ENCODE measurements around the gene SLC41A3. TPM values are rescaled to one million over a fixed set of nuclear protein-coding genes. Genes with fewer than 3 reads are reported as not detected.

SLC41A3 gene
- total RNA-seq, 1 experiment from 2014 or later, result 41.3 TPM

DNA sequence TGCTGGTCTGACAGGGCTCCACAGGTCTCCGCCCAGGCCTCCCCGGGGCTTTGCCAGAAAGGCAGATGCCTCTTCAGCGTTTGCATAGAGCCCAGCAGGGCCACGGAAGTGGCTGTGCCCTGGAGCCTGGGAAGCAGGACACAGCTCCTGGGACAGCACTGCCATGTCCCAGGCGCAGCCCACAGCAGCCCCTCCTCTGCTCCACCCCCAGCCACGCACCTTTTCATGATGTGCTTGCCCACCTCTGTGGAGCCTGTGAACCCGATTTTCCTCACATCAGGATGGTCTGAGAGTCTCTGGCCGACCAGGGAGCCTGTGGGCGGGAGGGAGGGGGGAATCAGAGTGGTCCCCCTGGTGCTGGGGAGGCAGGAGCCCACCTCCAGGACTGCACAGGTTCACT is 33.9 kb upstream of the SLC41A3 start:
- Histone ChIP-seq H3K36me3 (ENCODE audit: control insufficient read depth, insufficient read depth, low read length) (no peaks in the 10 kb centered on the region), H3K4me3 (ENCODE audit: low read depth, low read length) (no peak overlapping the region), H3K27me3 (replicated peaks; ENCODE audit: control insufficient read depth, insufficient read depth, low read length) (no peaks in the 10 kb centered on the region), H3K9me3 (no peaks in the 10 kb centered on the region), H3K4me1 (peaks cover 4% of the 10 kb centered on the region; the same call in 1 of the 2 replicates)
- Mint-ChIP-seq H3K36me3 (ENCODE audit: insufficient read depth, unreplicated experiment) (no peaks in the 10 kb centered on the region), H3K27me3 (ENCODE audit: insufficient read depth, unreplicated experiment) (peaks cover 12% of the 10 kb centered on the region), H3K9me3 (ENCODE audit: unreplicated experiment) (peaks cover 9% of the 10 kb centered on the region), H3K27ac (ENCODE audit: unreplicated experiment) (no peak overlapping the region), H3K4me1 (ENCODE audit: low read depth, unreplicated experiment) (peaks cover 10% of the 10 kb centered on the region), H3K4me3 (ENCODE audit: unreplicated experiment) (no peak overlapping the region)
- no TSS peak for BruUV-seq (replicated peaks)
- POLR2A ChIA-PET, result no interaction called here
- CTCF ChIA-PET, result interaction anchor here (0.6 kb wide), 1 partner anchor 15 kb away, joined by 3 read pairs; no protein-coding TSS in a partner anchor
- no peak for DNase-seq
- intact Hi-C loops (cut with micrococcal nuclease; ENCODE audit: unreplicated experiment), result no loop called here
- TF ChIP-seq, protein P1, sequence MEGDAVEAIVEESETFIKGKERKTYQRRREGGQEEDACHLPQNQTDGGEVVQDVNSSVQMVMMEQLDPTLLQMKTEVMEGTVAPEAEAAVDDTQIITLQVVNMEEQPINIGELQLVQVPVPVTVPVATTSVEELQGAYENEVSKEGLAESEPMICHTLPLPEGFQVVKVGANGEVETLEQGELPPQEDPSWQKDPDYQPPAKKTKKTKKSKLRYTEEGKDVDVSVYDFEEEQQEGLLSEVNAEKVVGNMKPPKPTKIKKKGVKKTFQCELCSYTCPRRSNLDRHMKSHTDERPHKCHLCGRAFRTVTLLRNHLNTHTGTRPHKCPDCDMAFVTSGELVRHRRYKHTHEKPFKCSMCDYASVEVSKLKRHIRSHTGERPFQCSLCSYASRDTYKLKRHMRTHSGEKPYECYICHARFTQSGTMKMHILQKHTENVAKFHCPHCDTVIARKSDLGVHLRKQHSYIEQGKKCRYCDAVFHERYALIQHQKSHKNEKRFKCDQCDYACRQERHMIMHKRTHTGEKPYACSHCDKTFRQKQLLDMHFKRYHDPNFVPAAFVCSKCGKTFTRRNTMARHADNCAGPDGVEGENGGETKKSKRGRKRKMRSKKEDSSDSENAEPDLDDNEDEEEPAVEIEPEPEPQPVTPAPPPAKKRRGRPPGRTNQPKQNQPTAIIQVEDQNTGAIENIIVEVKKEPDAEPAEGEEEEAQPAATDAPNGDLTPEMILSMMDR (IDR thresholded peaks at IDR 0.05; ENCODE audit: insufficient read depth in 1 of 2, low read depth in 1 of 2, low read length in 1 of 2, severe bottlenecking in 1 of 2, unreplicated experiment in 1 of 2), result no peak

DNA sequence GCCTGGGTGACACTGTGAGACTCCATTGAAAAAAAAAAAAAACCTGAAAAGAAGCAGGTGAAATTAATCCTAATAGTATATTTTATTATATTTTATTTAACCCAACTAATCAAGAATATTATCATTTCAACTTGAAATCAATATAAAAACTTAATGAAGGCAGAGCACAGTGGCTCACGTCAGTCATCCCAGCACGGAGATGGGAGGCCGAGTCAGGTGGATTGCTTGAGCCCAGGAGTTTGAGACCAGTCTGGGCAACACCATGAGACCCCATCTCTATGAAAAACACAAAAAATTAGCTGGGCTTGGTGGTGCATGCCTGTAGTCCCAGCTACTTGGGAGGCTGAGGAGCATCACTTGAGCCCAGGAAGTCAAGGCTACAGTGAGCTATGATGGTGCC is 33.3 kb upstream of the SLC41A3 start:
- no peak for DNase-seq
- Mint-ChIP-seq H3K4me3 (ENCODE audit: unreplicated experiment) (no peak overlapping the region), H3K9me3 (ENCODE audit: unreplicated experiment) (peaks cover 9% of the 10 kb centered on the region), H3K36me3 (ENCODE audit: insufficient read depth, unreplicated experiment) (no peaks in the 10 kb centered on the region), H3K27me3 (ENCODE audit: insufficient read depth, unreplicated experiment) (peaks cover 12% of the 10 kb centered on the region), H3K4me1 (ENCODE audit: low read depth, unreplicated experiment) (peaks cover 10% of the 10 kb centered on the region), H3K27ac (ENCODE audit: unreplicated experiment) (no peak overlapping the region)
- CTCF ChIA-PET, result interaction anchor here (0.6 kb wide), 1 partner anchor 15 kb away, joined by 3 read pairs; no protein-coding TSS in a partner anchor
- no TSS peak for BruUV-seq (replicated peaks)
- no peaks in the 10 kb centered on the region for H3K36me3 ChIP-seq (ENCODE audit: control insufficient read depth, insufficient read depth, low read length)
- H3K4me1 ChIP-seq, result peaks cover 4% of the 10 kb centered on the region; the same call in 1 of the 2 replicates
- TF ChIP-seq, protein P1 (IDR thresholded peaks at IDR 0.05; ENCODE audit: insufficient read depth in 1 of 2, low read depth in 1 of 2, low read length in 1 of 2, severe bottlenecking in 1 of 2, unreplicated experiment in 1 of 2), result no peak
- H3K4me3 ChIP-seq (ENCODE audit: low read depth, low read length), result no peak overlapping the region
- no peaks in the 10 kb centered on the region for H3K27me3 ChIP-seq (replicated peaks; ENCODE audit: control insufficient read depth, insufficient read depth, low read length)
- intact Hi-C loops (cut with micrococcal nuclease; ENCODE audit: unreplicated experiment), result no loop called here
- POLR2A ChIA-PET, result no interaction called here
- H3K9me3 ChIP-seq, result no peaks in the 10 kb centered on the region

DNA sequence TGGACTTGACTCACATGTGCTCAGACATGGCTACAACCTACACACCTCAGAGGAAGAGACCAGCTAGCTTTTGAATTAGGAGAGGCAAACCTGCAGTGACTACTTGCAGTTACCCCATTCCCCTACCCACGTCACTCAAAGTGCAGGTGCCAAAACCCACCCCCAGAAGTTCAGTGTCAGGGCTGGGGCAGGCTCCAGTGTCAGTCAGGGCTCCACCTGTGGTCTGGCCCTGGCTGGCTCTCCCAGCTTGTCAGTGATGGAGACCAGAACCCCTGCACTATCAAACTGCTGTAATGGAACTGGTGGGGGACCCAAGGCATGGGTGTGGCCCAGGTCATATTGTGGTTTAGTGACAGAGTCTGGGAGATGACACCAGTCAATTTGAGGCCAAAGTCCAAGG is 32.6 kb upstream of the SLC41A3 start:
- ChIA-PET CTCF (no interaction called here), POLR2A (no interaction called here)
- BruUV-seq (replicated peaks), result no TSS peak
- intact Hi-C loops (cut with micrococcal nuclease; ENCODE audit: unreplicated experiment), result no loop called here
- Mint-ChIP-seq H3K27ac (ENCODE audit: unreplicated experiment) (no peak overlapping the region), H3K4me3 (ENCODE audit: unreplicated experiment) (no peak overlapping the region), H3K9me3 (ENCODE audit: unreplicated experiment) (peaks cover 9% of the 10 kb centered on the region), H3K4me1 (ENCODE audit: low read depth, unreplicated experiment) (peaks cover 10% of the 10 kb centered on the region), H3K27me3 (ENCODE audit: insufficient read depth, unreplicated experiment) (peaks cover 8% of the 10 kb centered on the region), H3K36me3 (ENCODE audit: insufficient read depth, unreplicated experiment) (no peaks in the 10 kb centered on the region)
- peaks cover 4% of the 10 kb centered on the region; the same call in 1 of the 2 replicates for H3K4me1 ChIP-seq
- no peak for DNase-seq
- TF ChIP-seq, protein P1 (IDR thresholded peaks at IDR 0.05; ENCODE audit: insufficient read depth in 1 of 2, low read depth in 1 of 2, low read length in 1 of 2, severe bottlenecking in 1 of 2, unreplicated experiment in 1 of 2), result no peak
- H3K36me3 ChIP-seq (ENCODE audit: control insufficient read depth, insufficient read depth, low read length), result no peaks in the 10 kb centered on the region
- H3K4me3 ChIP-seq (ENCODE audit: low read depth, low read length), result no peak overlapping the region
- H3K9me3 ChIP-seq, result no peaks in the 10 kb centered on the region
- H3K27me3 ChIP-seq (replicated peaks; ENCODE audit: control insufficient read depth, insufficient read depth, low read length), result no peaks in the 10 kb centered on the region
